GM12864 (cell line): ENCODE results near the gene LGI2.

Experiments
- DNase-seq: peaks from one replicate; pipeline ENCODE4 v3.0.0-alpha.2; 2011; ENCODE audit warnings: low read depth
- H3K4me3 ChIP-seq: 2 replicates; pipeline ENCODE4 v1.5.1; 2011; ENCODE audit warnings: mild to moderate bottlenecking, low read depth, low read length, control low read depth
- CTCF ChIP-seq: IDR thresholded peaks from 2 replicates; pipeline ENCODE4 v1.5.1; 2011; ENCODE audit warnings: low read depth, mild to moderate bottlenecking, moderate library complexity, low read length, control low read depth, inconsistent platforms; ENCODE audit errors: missing control alignments

LGI2 gene

GRCh38 chr4:25030277-25031076 is at the start of gene LGI2:
Gene LGI2, minus strand, starts transcription at chr4:25030946. Its CDS starts 253 bp downstream, at chr4:25030693.
- no peak for TF ChIP-seq CTCF
- H3K4me3 ChIP-seq, result no peak within 1 kb of the TSS
- no peak for DNase-seq

- TF ChIP-seq CTCF, result no peak
- H3K4me3 ChIP-seq, result no peak overlapping the region
- no peak for DNase-seq
Observed at GRCh38 chr4:25078523-25078922, 47.8 kb upstream of the LGI2 start.

GRCh38 chr4:25076625-25077398 is 46.1 kb upstream of the LGI2 start:
- no peak for TF ChIP-seq CTCF
- no peak for DNase-seq
- H3K4me3 ChIP-seq, result no peak overlapping the region

GRCh38 chr4:25075851-25076250 is 45.1 kb upstream of the LGI2 start:
- H3K4me3 ChIP-seq, result no peak overlapping the region
- DNase-seq, result no peak
- TF ChIP-seq CTCF, result no peak

GRCh38 chr4:25075129-25075528 is 44.4 kb upstream of the LGI2 start:
- no peak for DNase-seq
- no peak for TF ChIP-seq CTCF
- H3K4me3 ChIP-seq, result no peak overlapping the region

- no peak for TF ChIP-seq CTCF
- H3K4me3 ChIP-seq, result no peak overlapping the region
- no peak for DNase-seq
Observed at GRCh38 chr4:25070545-25070944, 39.8 kb upstream of the LGI2 start.
